ENCODE data around the gene SVEP1.

Gene SVEP1

DNA sequence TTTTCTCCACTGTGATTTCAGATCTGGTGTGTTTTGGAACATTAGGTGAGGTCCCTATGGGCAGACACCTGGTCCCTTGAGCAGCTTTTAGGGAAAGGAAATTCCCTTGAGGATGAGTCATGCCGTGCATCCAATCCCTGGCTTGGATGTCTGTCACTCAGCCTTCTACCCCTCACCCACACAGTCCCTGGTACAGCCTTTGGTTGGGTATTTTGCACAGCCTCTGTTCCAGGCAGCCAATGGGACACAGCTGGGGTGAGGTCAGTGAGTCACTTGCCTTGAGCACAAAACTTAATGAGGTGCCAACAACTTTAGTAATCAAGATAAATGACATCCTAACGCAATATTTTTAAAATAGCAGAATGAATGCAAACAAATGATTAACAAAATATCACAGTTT, 22.7 kb upstream of the SVEP1 start:
- H3K27me3 ChIP-seq (ENCODE audit: control insufficient read depth in 1 of 2, insufficient read depth in 2 of 2, low read length in 2 of 2) = no peaks in the 10 kb centered on the region
- H3K4me1 ChIP-seq (ENCODE audit: insufficient read depth, low read length) = no peaks in the 10 kb centered on the region
- H3K27ac ChIP-seq (ENCODE audit: low read depth, low read length) = no peak overlapping the region
- no peak overlapping the region for H3K4me3 ChIP-seq (ENCODE audit: low read depth in 1 of 2, low read length in 2 of 2)
- no peaks in the 10 kb centered on the region for H3K9me3 ChIP-seq (ENCODE audit: low read length)
- no peak overlapping the region for H3K9ac ChIP-seq (ENCODE audit: low read length)
- no peaks in the 10 kb centered on the region for H3K36me3 ChIP-seq (ENCODE audit: insufficient read depth, low read length)

DNA sequence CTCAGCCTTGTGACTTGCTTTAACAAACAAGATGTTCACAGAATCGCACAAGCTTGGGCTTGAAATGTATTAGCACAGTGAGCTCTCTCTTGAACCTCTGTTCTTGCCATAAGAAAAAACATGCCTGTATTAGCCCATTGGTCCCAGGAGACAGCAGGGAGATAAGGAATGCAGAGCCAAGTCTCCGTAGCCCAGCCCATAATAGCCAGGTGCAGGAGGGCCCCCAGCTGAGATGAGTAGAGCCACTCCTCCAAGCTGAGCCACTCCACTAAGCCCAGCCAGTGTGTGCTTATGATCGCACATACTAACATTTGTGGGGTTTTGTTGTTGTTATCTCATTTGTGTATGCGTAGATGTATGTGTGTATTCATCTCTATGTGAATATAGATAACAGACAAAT, 21.6 kb upstream of the SVEP1 start:
- Histone ChIP-seq H3K27ac (ENCODE audit: low read depth, low read length) (no peak overlapping the region), H3K4me1 (ENCODE audit: insufficient read depth, low read length) (no peaks in the 10 kb centered on the region), H3K27me3 (ENCODE audit: control insufficient read depth in 1 of 2, insufficient read depth in 2 of 2, low read length in 2 of 2) (no peaks in the 10 kb centered on the region)

DNA sequence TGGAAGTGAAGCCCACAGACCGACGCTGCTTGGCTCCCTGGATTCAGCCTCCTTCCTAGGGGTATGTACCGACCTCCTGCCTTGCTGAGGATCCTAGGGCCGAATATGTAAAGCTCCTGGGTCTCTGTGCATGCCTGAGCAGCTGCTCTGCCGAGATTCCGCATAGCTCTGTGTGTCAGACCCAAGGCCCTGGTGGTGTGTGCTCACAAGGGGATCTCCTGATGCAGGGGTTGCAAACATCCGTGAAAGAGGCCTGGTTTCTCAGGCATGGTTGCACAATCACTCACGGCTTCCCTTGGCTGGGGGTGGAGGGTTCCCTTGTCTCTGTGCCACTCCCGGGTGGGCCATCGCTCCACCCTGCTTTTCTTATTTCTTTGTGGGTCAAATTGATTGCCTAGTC, 19.9 kb upstream of the SVEP1 start:
- no peaks in the 10 kb centered on the region for H3K9me3 ChIP-seq (ENCODE audit: low read length)

More for the DNA sequence above, 21.6 kb upstream of the SVEP1 start:
- H3K36me3 ChIP-seq (ENCODE audit: insufficient read depth, low read length) = no peaks in the 10 kb centered on the region
- H3K4me3 ChIP-seq (ENCODE audit: low read depth in 1 of 2, low read length in 2 of 2) = no peak overlapping the region
- H3K9ac ChIP-seq (ENCODE audit: low read length) = no peak overlapping the region
- H3K9me3 ChIP-seq (ENCODE audit: low read length) = no peaks in the 10 kb centered on the region

DNA sequence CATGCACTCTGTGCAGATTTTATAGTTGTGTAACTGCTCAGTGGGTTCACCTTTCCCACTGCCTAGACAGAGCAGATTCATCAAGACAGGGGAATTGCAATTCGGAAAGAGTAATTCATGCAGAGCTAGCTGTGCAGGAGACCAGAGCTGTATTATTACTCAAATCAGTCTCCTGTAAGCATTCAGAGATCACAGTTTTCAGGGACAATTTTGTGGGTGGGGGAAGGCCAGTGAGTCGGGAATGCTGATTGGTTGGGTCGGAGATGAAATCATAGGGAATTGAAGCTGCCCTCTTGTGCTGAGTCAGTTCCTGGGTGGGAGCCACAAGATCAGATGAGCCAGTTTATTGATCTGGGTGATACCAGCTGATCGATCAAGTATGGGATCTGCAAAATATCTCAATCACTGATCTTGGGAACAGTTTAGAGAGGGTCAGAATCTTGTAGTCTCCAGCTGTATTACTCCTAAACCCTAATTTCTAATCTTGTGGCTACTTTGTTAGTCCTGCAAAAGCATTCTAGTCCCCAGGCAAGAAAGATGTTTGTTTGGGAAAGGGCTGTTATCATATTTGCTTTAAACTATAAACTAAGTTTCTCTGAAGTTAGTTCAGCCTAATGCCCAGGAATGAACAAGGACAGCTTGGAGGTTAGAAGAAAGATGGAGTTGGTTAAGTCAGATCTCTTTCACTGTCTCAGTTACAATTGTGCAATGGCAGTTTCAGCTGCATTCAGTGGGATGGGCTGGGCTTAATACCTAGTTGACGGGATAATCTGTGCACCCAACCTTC, 12.7 kb upstream of the SVEP1 start:
- no peak overlapping the region for H3K27ac ChIP-seq (ENCODE audit: low read depth, low read length)
- no peak overlapping the region for H3K4me3 ChIP-seq (ENCODE audit: low read depth in 1 of 2, low read length in 2 of 2)
- no peaks in the 10 kb centered on the region for H3K4me1 ChIP-seq (ENCODE audit: insufficient read depth, low read length)
- H3K36me3 ChIP-seq (ENCODE audit: insufficient read depth, low read length) = no peaks in the 10 kb centered on the region
- H3K9me3 ChIP-seq (ENCODE audit: low read length) = no peaks in the 10 kb centered on the region
- no peak overlapping the region for H3K9ac ChIP-seq (ENCODE audit: low read length)
- H3K27me3 ChIP-seq (ENCODE audit: control insufficient read depth in 1 of 2, insufficient read depth in 2 of 2, low read length in 2 of 2) = no peaks in the 10 kb centered on the region

More for the DNA sequence above, 19.9 kb upstream of the SVEP1 start:
- no peak overlapping the region for H3K9ac ChIP-seq (ENCODE audit: low read length)
- no peak overlapping the region for H3K27ac ChIP-seq (ENCODE audit: low read depth, low read length)
- no peaks in the 10 kb centered on the region for H3K27me3 ChIP-seq (ENCODE audit: control insufficient read depth in 1 of 2, insufficient read depth in 2 of 2, low read length in 2 of 2)
- no peaks in the 10 kb centered on the region for H3K4me1 ChIP-seq (ENCODE audit: insufficient read depth, low read length)
- H3K36me3 ChIP-seq (ENCODE audit: insufficient read depth, low read length) = no peaks in the 10 kb centered on the region
- no peak overlapping the region for H3K4me3 ChIP-seq (ENCODE audit: low read depth in 1 of 2, low read length in 2 of 2)

DNA sequence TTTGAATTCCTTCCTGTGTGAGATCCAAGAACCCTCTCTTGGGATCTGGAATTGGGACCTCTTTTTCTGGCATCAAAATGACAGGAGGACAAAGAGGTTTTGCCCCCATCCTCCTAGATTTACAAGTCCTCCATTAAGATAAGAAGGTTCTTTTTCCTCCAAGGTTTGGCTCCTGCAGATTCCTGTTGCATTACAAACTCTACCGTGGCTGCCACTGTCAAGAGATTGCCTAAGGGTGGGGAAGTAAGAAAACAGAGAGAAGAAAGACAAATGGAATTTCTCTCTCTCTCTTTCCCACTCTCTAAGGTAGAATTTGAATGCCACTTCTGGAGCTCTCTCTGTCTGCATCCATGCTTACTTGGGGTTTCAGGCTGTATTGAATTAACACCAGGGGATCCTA, 12.0 kb upstream of the SVEP1 start:
- no peak overlapping the region for H3K27ac ChIP-seq (ENCODE audit: low read depth, low read length)
- H3K9ac ChIP-seq (ENCODE audit: low read length) = no peak overlapping the region
- no peaks in the 10 kb centered on the region for H3K36me3 ChIP-seq (ENCODE audit: insufficient read depth, low read length)
- no peaks in the 10 kb centered on the region for H3K9me3 ChIP-seq (ENCODE audit: low read length)
- H3K4me3 ChIP-seq (ENCODE audit: low read depth in 1 of 2, low read length in 2 of 2) = no peak overlapping the region
- no peaks in the 10 kb centered on the region for H3K27me3 ChIP-seq (ENCODE audit: control insufficient read depth in 1 of 2, insufficient read depth in 2 of 2, low read length in 2 of 2)
- no peaks in the 10 kb centered on the region for H3K4me1 ChIP-seq (ENCODE audit: insufficient read depth, low read length)

DNA sequence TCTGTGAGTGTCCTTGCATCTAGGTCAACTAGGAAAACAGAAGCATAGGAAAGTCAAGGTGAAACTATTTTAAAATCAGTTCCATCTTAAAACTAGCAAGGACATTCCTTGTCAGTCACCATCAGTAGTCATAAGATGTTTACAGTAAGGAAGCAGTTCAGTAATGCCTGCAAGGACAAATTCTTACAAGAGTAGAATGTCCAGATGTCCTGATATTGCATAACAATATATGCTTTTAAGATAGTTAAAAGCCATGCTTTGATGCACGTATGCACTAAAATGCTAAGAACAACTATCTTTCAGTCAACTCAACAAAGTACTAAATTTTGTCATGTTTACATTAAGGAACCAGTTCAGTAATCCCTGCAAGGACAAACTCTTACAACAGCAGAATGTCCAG, 11.3 kb upstream of the SVEP1 start:
- Histone ChIP-seq H3K4me3 (ENCODE audit: low read depth in 1 of 2, low read length in 2 of 2) (no peak overlapping the region), H3K9me3 (ENCODE audit: low read length) (no peaks in the 10 kb centered on the region), H3K27me3 (ENCODE audit: control insufficient read depth in 1 of 2, insufficient read depth in 2 of 2, low read length in 2 of 2) (no peaks in the 10 kb centered on the region), H3K27ac (ENCODE audit: low read depth, low read length) (no peak overlapping the region), H3K36me3 (ENCODE audit: insufficient read depth, low read length) (no peaks in the 10 kb centered on the region), H3K9ac (ENCODE audit: low read length) (no peak overlapping the region), H3K4me1 (ENCODE audit: insufficient read depth, low read length) (no peaks in the 10 kb centered on the region)

DNA sequence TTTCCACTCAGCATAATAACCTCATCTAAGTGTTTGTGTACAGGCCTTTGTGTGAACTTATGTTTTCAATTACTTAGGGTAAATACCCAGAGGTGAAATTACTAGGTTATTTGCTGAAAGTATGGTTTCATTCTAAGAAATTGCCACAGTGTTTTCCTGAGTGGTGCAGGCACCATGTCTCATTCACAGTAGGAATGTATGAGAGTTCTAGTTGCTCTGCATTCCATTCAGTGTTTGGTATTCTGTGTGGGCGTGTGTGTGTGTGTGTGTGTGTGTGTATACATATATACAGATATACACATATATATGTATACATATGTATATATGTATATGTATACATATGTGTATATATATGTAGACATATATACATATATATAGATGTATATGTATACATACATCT, 8.8 kb upstream of the SVEP1 start:
- Histone ChIP-seq H3K9ac (ENCODE audit: low read length) (no peak overlapping the region), H3K27ac (ENCODE audit: low read depth, low read length) (no peak overlapping the region), H3K36me3 (ENCODE audit: insufficient read depth, low read length) (no peaks in the 10 kb centered on the region), H3K27me3 (ENCODE audit: control insufficient read depth in 1 of 2, insufficient read depth in 2 of 2, low read length in 2 of 2) (no peaks in the 10 kb centered on the region), H3K4me1 (ENCODE audit: insufficient read depth, low read length) (no peaks in the 10 kb centered on the region), H3K4me3 (ENCODE audit: low read depth in 1 of 2, low read length in 2 of 2) (no peak overlapping the region), H3K9me3 (ENCODE audit: low read length) (no peaks in the 10 kb centered on the region)

DNA sequence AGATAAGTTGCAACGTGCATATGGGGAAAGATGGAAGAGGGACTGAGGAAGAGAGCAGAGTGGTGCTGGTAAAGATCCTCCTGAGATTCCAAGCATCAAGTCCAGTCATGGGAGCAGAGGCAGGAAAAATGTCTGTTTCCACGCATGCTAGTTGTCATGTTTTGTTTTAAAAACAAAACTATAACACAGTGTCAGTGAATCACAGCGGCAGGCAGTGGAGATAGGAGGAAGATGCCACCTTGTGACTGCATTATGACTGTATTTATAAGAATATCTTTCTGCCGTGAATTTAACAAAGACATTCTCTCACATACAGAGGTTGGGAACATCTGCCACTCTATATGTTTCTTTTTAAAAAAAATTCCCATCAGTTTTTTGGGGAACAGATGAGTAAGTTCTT, 3.7 kb upstream of the SVEP1 start:
- Histone ChIP-seq H3K4me3 (ENCODE audit: low read depth in 1 of 2, low read length in 2 of 2) (no peak overlapping the region), H3K9ac (ENCODE audit: low read length) (no peak overlapping the region), H3K4me1 (ENCODE audit: insufficient read depth, low read length) (no peaks in the 10 kb centered on the region), H3K27me3 (ENCODE audit: control insufficient read depth in 1 of 2, insufficient read depth in 2 of 2, low read length in 2 of 2) (peaks cover 0 to 16% of the 10 kb centered on the region in 2 donors), H3K27ac (ENCODE audit: low read depth, low read length) (no peak overlapping the region), H3K9me3 (ENCODE audit: low read length) (no peaks in the 10 kb centered on the region), H3K36me3 (ENCODE audit: insufficient read depth, low read length) (no peaks in the 10 kb centered on the region)

DNA sequence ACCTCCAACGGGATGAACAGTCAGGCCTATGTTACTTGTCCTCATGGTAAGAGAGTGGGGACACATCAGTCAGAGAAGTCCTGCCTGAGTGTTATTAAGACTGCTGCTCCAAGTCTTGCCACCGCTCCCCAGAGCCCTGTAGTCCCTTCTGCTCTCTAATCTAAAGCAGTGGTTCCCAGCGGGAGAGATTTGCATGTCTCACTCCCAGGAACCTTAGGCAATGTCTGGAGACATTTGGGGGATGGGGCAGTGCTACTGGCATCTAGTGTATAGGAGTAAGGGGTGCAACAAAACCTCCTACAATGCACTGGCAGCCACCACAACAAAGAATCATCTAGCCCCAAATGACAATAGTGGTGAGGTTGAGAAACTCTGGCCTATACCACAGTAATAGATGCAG, 2.6 kb upstream of the SVEP1 start:
- Histone ChIP-seq H3K9me3 (ENCODE audit: low read length) (no peaks in the 10 kb centered on the region), H3K27ac (ENCODE audit: low read depth, low read length) (no peak overlapping the region), H3K27me3 (ENCODE audit: control insufficient read depth in 1 of 2, insufficient read depth in 2 of 2, low read length in 2 of 2) (peaks cover 0 to 16% of the 10 kb centered on the region in 2 donors), H3K9ac (ENCODE audit: low read length) (no peak overlapping the region), H3K36me3 (ENCODE audit: insufficient read depth, low read length) (no peaks in the 10 kb centered on the region), H3K4me1 (ENCODE audit: insufficient read depth, low read length) (no peaks in the 10 kb centered on the region), H3K4me3 (ENCODE audit: low read depth in 1 of 2, low read length in 2 of 2) (no peak overlapping the region)

DNA sequence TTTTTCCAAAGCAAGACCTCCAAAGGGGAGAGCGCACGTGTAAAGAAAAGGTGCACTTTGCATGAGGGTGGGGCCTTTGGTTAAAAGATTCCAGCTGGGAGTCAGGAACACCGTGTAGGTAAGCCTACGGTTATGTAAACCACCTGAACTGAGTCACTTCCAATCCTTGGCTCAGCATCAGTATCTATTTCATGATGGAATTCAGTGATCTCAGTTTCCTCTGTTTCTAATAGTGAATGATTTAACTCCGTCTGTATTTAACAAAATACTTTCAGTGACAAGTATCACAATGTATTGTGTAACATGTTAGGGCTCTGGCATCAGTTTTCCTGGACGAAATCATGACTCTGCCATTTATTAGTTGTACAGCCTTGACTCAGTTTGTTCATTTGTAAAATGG, 1.3 kb upstream of the SVEP1 start:
- Histone ChIP-seq H3K4me1 (ENCODE audit: insufficient read depth, low read length) (no peaks in the 10 kb centered on the region), H3K27ac (ENCODE audit: low read depth, low read length) (no peak overlapping the region), H3K36me3 (ENCODE audit: insufficient read depth, low read length) (no peaks in the 10 kb centered on the region), H3K9ac (ENCODE audit: low read length) (no peak overlapping the region), H3K27me3 (ENCODE audit: control insufficient read depth in 1 of 2, insufficient read depth in 2 of 2, low read length in 2 of 2) (peaks cover 0 to 16% of the 10 kb centered on the region in 2 donors), H3K4me3 (ENCODE audit: low read depth in 1 of 2, low read length in 2 of 2) (no peak overlapping the region), H3K9me3 (ENCODE audit: low read length) (no peaks in the 10 kb centered on the region)

DNA sequence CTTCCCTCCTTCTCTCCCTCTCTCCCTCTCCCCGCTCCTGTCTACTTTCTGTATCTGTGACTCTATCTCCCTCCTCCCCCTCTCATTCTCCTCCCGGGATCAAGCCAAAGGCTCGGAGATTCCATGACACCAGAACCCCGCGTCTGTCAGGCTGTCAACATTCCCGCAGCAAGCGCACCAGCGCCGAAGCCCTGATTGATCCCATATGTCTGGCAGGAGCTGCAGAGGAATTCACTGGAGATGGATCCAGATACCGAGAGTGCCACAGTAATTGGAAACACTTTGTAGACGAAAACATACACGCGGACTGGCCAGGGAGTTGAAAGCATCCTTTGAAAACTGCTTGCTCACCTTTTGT, 300 bp upstream of the SVEP1 start:
- Histone ChIP-seq H3K4me3 (ENCODE audit: low read depth in 1 of 2, low read length in 2 of 2) (peak overlapping the region; percentile 25 to 63), H3K9ac (ENCODE audit: low read length) (no peak overlapping the region), H3K9me3 (ENCODE audit: low read length) (no peaks in the 10 kb centered on the region), H3K27ac (ENCODE audit: low read depth, low read length) (no peak overlapping the region), H3K4me1 (ENCODE audit: insufficient read depth, low read length) (no peaks in the 10 kb centered on the region), H3K36me3 (ENCODE audit: insufficient read depth, low read length) (no peaks in the 10 kb centered on the region), H3K27me3 (ENCODE audit: control insufficient read depth in 1 of 2, insufficient read depth in 2 of 2, low read length in 2 of 2) (peaks cover 0 to 16% of the 10 kb centered on the region in 2 donors)

DNA sequence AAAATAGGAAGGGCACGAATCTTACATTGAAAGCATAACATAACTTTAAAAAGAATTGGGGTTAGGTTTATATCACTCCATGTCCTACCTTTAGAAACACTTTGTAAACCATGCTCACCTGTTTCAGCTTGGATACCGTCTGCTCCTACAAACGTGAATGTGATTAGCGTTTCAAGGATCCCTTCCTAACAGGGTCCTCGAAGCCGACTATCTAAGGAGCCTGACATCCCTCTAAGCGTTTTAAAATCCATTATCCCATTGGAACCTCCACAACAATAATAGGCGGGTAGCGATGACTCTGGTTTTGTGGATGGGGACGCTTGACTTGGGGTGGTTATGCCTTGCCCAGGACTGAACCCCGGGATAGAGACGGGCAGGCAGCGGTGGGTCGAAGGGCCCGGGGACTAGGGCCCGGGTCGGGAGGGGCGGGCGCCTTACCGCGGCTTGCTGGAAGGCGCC, 937 bp downstream of the SVEP1 start:
- Histone ChIP-seq H3K9ac (ENCODE audit: low read length) (peak overlapping the region; percentile 27), H3K27me3 (ENCODE audit: control insufficient read depth in 1 of 2, insufficient read depth in 2 of 2, low read length in 2 of 2) (peaks cover 0 to 16% of the 10 kb centered on the region in 2 donors), H3K4me1 (ENCODE audit: insufficient read depth, low read length) (no peaks in the 10 kb centered on the region), H3K9me3 (ENCODE audit: low read length) (no peaks in the 10 kb centered on the region), H3K36me3 (ENCODE audit: insufficient read depth, low read length) (no peaks in the 10 kb centered on the region), H3K27ac (ENCODE audit: low read depth, low read length) (no peak overlapping the region), H3K4me3 (ENCODE audit: low read depth in 1 of 2, low read length in 2 of 2) (peak overlapping the region in 1 of 2 donors; percentile 55)

Measured in muscle layer of colon (tissue), 2 donors.